Measurements from ENCODE around the gene PPBP. TPM values are rescaled to one million over a fixed set of nuclear protein-coding genes. Genes with fewer than 3 reads are reported as not detected.
A peak's percentile ranks its signal among the peaks of the same experiment; 100 is the strongest.

PPBP gene
- total and polyA plus RNA-seq, 7 donors: 0.38 TPM; not detected in 6

- Histone ChIP-seq H3K27me3 (peaks cover 0 to 10% (median 0%) of the 10 kb centered on the region in 3 donors), H3K4me1 (peaks cover 0 to 10% (median 7%) of the 10 kb centered on the region in 4 donors), H3K36me3 (no peaks in the 10 kb centered on the region), H3K27ac (no peak overlapping the region), H3K4me3 (no peak overlapping the region), H3K9me3 (no peaks in the 10 kb centered on the region)
- no peak for TF ChIP-seq EP300 (IDR thresholded peaks at IDR 0.05)
- TF ChIP-seq CTCF (IDR thresholded peaks at IDR 0.05): no peak
- TF ChIP-seq POLR2AphosphoS5 (IDR thresholded peaks at IDR 0.05): no peak
- no peak for TF ChIP-seq POLR2A (IDR thresholded peaks at IDR 0.05)
- no peak for DNase-seq
- WGBS, 2 donors: 20 to 71% methylated on average over 6 of the region's 6 CpGs
- intact Hi-C loops (cut with DNase I): no loop called here
Measured at GRCh38 chr4:74000301-74000700, 12.3 kb upstream of the PPBP start.

GRCh38 chr4:73998040-73999011 is 10.3 kb upstream of the PPBP start, which contains the start of gene CXCL5:
Gene CXCL5, minus strand, starts transcription at chr4:73998677. Its CDS starts 96 bp downstream, at chr4:73998581.
- Histone ChIP-seq H3K27me3 (peaks cover 0 to 10% (median 0%) of the 10 kb centered on the region in 3 donors), H3K4me3 (peak within 1 kb of the TSS in 3 of 4 donors; percentile 7 to 25 (median 24)), H3K27ac (no peak within 1 kb of the TSS), H3K36me3 (no peaks in the 10 kb centered on the region), H3K9me3 (no peaks in the 10 kb centered on the region), H3K4me1 (peaks cover 0 to 10% (median 7%) of the 10 kb centered on the region in 4 donors)
- TF ChIP-seq POLR2A (IDR thresholded peaks at IDR 0.05): no peak
- TF ChIP-seq CTCF (IDR thresholded peaks at IDR 0.05): no peak
- TF ChIP-seq EP300 (IDR thresholded peaks at IDR 0.05): no peak
- no peak for TF ChIP-seq POLR2AphosphoS5 (IDR thresholded peaks at IDR 0.05)
- intact Hi-C loops (cut with DNase I): no loop called here
- WGBS, 2 donors: 40 to 85% methylated on average over 46 of the region's 46 CpGs
- no peak for DNase-seq

- TF ChIP-seq POLR2AphosphoS5 (IDR thresholded peaks at IDR 0.05): no peak
- TF ChIP-seq POLR2A (IDR thresholded peaks at IDR 0.05): no peak
- no peak for TF ChIP-seq EP300 (IDR thresholded peaks at IDR 0.05)
- TF ChIP-seq CTCF (IDR thresholded peaks at IDR 0.05): no peak
- Histone ChIP-seq H3K36me3 (no peaks in the 10 kb centered on the region), H3K9me3 (no peaks in the 10 kb centered on the region), H3K27me3 (no peaks in the 10 kb centered on the region), H3K4me1 (no peaks in the 10 kb centered on the region), H3K27ac (no peak overlapping the region), H3K4me3 (no peak overlapping the region)
- 0% methylated on average over 1 of the region's 1 CpG for WGBS, 2 donors
- DNase-seq: no peak
- intact Hi-C loops (cut with DNase I): no loop called here
Measured at GRCh38 chr4:73992050-73992449, 4.1 kb upstream of the PPBP start.

- Histone ChIP-seq H3K27me3 (no peaks in the 10 kb centered on the region), H3K4me3 (no peak overlapping the region), H3K36me3 (no peaks in the 10 kb centered on the region), H3K4me1 (no peaks in the 10 kb centered on the region), H3K9me3 (no peaks in the 10 kb centered on the region), H3K27ac (no peak overlapping the region)
- intact Hi-C loops (cut with DNase I): no loop called here
- DNase-seq: no peak
- no peak for TF ChIP-seq CTCF (IDR thresholded peaks at IDR 0.05)
- no peak for TF ChIP-seq EP300 (IDR thresholded peaks at IDR 0.05)
- no peak for TF ChIP-seq POLR2AphosphoS5 (IDR thresholded peaks at IDR 0.05)
- no peak for TF ChIP-seq POLR2A (IDR thresholded peaks at IDR 0.05)
- 93% methylated on average over 1 of the region's 1 CpG for WGBS, 2 donors
Measured at GRCh38 chr4:73991742-73992000, 3.7 kb upstream of the PPBP start.
